DOHH2 (cell line): ENCODE data around the gene SNX1.

Experiments used
- H3F3A ChIP-seq: fragments of 200-600 bp; sonication (generic), shearing (Covaris generic); 2 replicates; pipeline ENCODE4 v1.6.0; 2016; ENCODE audit warnings: antibody characterized with exemption, mild to moderate bottlenecking; ENCODE audit not compliant: control insufficient read depth, insufficient read depth
- H3K27ac ChIP-seq: fragments of 200-600 bp; sonication (generic); 2 replicates; pipeline ENCODE4 v1.5.1; 2014; ENCODE audit warnings: low read depth, mild to moderate bottlenecking, low read length, moderate library complexity
- H3K27me3 ChIP-seq: fragments of 200-600 bp; sonication (generic); 2 replicates; pipeline ENCODE4 v1.6.1; 2014; ENCODE audit warnings: mild to moderate bottlenecking, low read length, mixed read lengths; ENCODE audit not compliant: control insufficient read depth
- H3K36me3 ChIP-seq: fragments of 200-600 bp; sonication (generic); 2 replicates; pipeline ENCODE4 v1.6.1; 2014; ENCODE audit warnings: mild to moderate bottlenecking, low read length, moderate library complexity, mixed read lengths; ENCODE audit not compliant: control insufficient read depth
- H3K4me1 ChIP-seq: fragments of 200-600 bp; sonication (generic); 2 replicates; pipeline ENCODE4 v1.6.1; 2014; ENCODE audit warnings: mild to moderate bottlenecking, low read length, mixed read lengths; ENCODE audit not compliant: control insufficient read depth
- H3K4me2 ChIP-seq: fragments of 200-600 bp; sonication (generic); 2 replicates; pipeline ENCODE4 v1.6.0; 2014; ENCODE audit warnings: mild to moderate bottlenecking, low read length, moderate library complexity
- H3K4me3 ChIP-seq: fragments of 200-600 bp; sonication (generic); 2 replicates; pipeline ENCODE4 v1.5.1; 2014; ENCODE audit warnings: mild to moderate bottlenecking, low read length, mixed read lengths
- H3K79me2 ChIP-seq: fragments of 200-600 bp; sonication (generic); 2 replicates; pipeline ENCODE4 v1.6.1; 2014; ENCODE audit warnings: mild to moderate bottlenecking, low read length, mixed read lengths; ENCODE audit not compliant: control insufficient read depth
- H3K9me2 ChIP-seq: fragments of 200-600 bp; sonication (generic); replicated peaks from 2 replicates; pipeline ENCODE4 v1.6.1; 2014; ENCODE audit warnings: mild to moderate bottlenecking, low read length, mixed read lengths; ENCODE audit not compliant: control insufficient read depth
- H3K9me3 ChIP-seq: fragments of 200-600 bp; sonication (generic); 2 replicates; pipeline ENCODE4 v1.6.1; 2014; ENCODE audit warnings: antibody characterized with exemption, low read length, mixed read lengths; ENCODE audit not compliant: control insufficient read depth, insufficient read depth
- H4K20me1 ChIP-seq: fragments of 200-600 bp; sonication (generic); 2 replicates; pipeline ENCODE4 v1.6.0; 2014; ENCODE audit warnings: low read depth, mild to moderate bottlenecking, antibody characterized with exemption, low read length, moderate library complexity; ENCODE audit not compliant: control insufficient read depth, insufficient read depth
- CTCF ChIP-seq: fragments of 200-600 bp; sonication (generic); IDR thresholded peaks from one replicate; pipeline ENCODE4 v1.5.1; 2014; ENCODE audit warnings: antibody characterized with exemption, mild to moderate bottlenecking, low read depth, low read length; ENCODE audit not compliant: poor library complexity, severe bottlenecking
- EZH2phosphoT487 ChIP-seq: fragments of 200-600 bp; sonication (generic); IDR thresholded peaks from 2 replicates; pipeline ENCODE4 v1.6.1; 2017; ENCODE audit warnings: borderline replicate concordance, mild to moderate bottlenecking, antibody characterized with exemption, low read length, moderate library complexity, mixed read lengths

Gene SNX1

GRCh38 chr15:64144565-64145281 is 48.9 kb downstream of the SNX1 start:
- peaks cover 11% of the 10 kb centered on the region; the same call in 1 of the 2 replicates for H3K36me3 ChIP-seq
- peaks cover 14% of the 10 kb centered on the region; the same call in 1 of the 2 replicates for H3F3A ChIP-seq
- TF ChIP-seq CTCF: no peak
- TF ChIP-seq EZH2phosphoT487: no peak
- peaks cover 38% of the 10 kb centered on the region for H3K4me1 ChIP-seq
- H3K27me3 ChIP-seq: no peaks in the 10 kb centered on the region
- H3K9me2 ChIP-seq: no peaks in the 10 kb centered on the region
- H3K79me2 ChIP-seq: no peaks in the 10 kb centered on the region
- peak overlapping the region; percentile 32 for H3K4me3 ChIP-seq
- peak overlapping the region; percentile 65 for H3K4me2 ChIP-seq
- H3K27ac ChIP-seq: peak overlapping the region; percentile 63
- no peaks in the 10 kb centered on the region for H4K20me1 ChIP-seq
- no peaks in the 10 kb centered on the region for H3K9me3 ChIP-seq

GRCh38 chr15:64146041-64146440 is 50.3 kb downstream of the SNX1 start:
- TF ChIP-seq EZH2phosphoT487: no peak
- no peak for TF ChIP-seq CTCF
- peaks cover 51% of the 10 kb centered on the region for H3K4me1 ChIP-seq

GRCh38 chr15:64146520-64146884 is 50.7 kb downstream of the SNX1 start:
- Histone ChIP-seq H3K9me3 (no peaks in the 10 kb centered on the region), H3K36me3 (0 out of 2 replicates have a peak, but pooled peaks cover 8% of the 10 kb centered on the region), H3K27ac (no peak overlapping the region), H3K4me3 (no peak overlapping the region), H3F3A (peaks cover 14% of the 10 kb centered on the region; the same call in 1 of the 2 replicates), H3K4me2 (no peak overlapping the region), H3K9me2 (no peaks in the 10 kb centered on the region), H4K20me1 (no peaks in the 10 kb centered on the region), H3K27me3 (no peaks in the 10 kb centered on the region), H3K79me2 (no peaks in the 10 kb centered on the region), H3K4me1 (peaks cover 55% of the 10 kb centered on the region)
- TF ChIP-seq CTCF (no peak), EZH2phosphoT487 (no peak)

More at GRCh38 chr15:64146041-64146440, 50.3 kb downstream of the SNX1 start:
- H3K27ac ChIP-seq: no peak overlapping the region
- H3K4me3 ChIP-seq: no peak overlapping the region
- no peaks in the 10 kb centered on the region for H3K79me2 ChIP-seq
- peaks cover 11% of the 10 kb centered on the region; the same call in 1 of the 2 replicates for H3K36me3 ChIP-seq
- no peak overlapping the region for H3K4me2 ChIP-seq
- H4K20me1 ChIP-seq: no peaks in the 10 kb centered on the region
- peaks cover 14% of the 10 kb centered on the region; the same call in 1 of the 2 replicates for H3F3A ChIP-seq
- no peaks in the 10 kb centered on the region for H3K27me3 ChIP-seq
- H3K9me2 ChIP-seq: no peaks in the 10 kb centered on the region
- no peaks in the 10 kb centered on the region for H3K9me3 ChIP-seq
